PC-9 (cell line): Measurements from ENCODE around the gene HNF1A. TPM values are rescaled to one million over a fixed set of nuclear protein-coding genes. Genes with fewer than 3 reads are reported as not detected.

Source experiments
- BruUV-seq: library from RNA; stranded (reverse); fragments of 400-500 nt; replicated peaks from 2 replicates; lab custom pipeline; 2021; lab: Mats Ljungman, UMichigan
- CTCF ChIA-PET: fragments of 300-600 bp; sonication (Branson Sonifier 250); formaldehyde crosslinking; loops from one replicate; lab custom pipeline; 2022; ENCODE audit warnings: antibody characterized with exemption; lab: Charles Lee
- POLR2A ChIA-PET: fragments of 300-600 bp; sonication (Branson Sonifier 250); formaldehyde crosslinking; loops from one replicate; lab custom pipeline; 2022; ENCODE audit warnings: antibody characterized with exemption; ENCODE audit not compliant: unreplicated experiment; lab: Charles Lee
- DNase-seq, 2 experiments: peaks; one replicate each; pipeline versions ENCODE4 v3.0.0 to v3.0.0-alpha.2; 2015 to 2022; ENCODE audit warnings: mixed read lengths in 1 of 2
- H2AFZ ChIP-seq: fragments of 200-600 bp; sonication (generic); 2 replicates; pipeline ENCODE4 v1.8.1; 2017; ENCODE audit warnings: antibody characterized with exemption
- H3F3A ChIP-seq: fragments of 200-600 bp; sonication (generic); 2 replicates; pipeline ENCODE4 v1.8.1; 2017; ENCODE audit warnings: antibody characterized with exemption, mild to moderate bottlenecking, low read depth; ENCODE audit not compliant: insufficient read depth
- H3K27ac ChIP-seq: fragments of 200-600 bp; sonication (generic); 2 replicates; pipeline ENCODE4 v1.6.1; 2016; ENCODE audit warnings: mixed run types
- H3K27me3 ChIP-seq: fragments of 200-600 bp; sonication (generic); 2 replicates; pipeline ENCODE4 v1.6.1; 2016; ENCODE audit warnings: low read depth, mixed run types; ENCODE audit not compliant: insufficient read depth
- H3K36me3 ChIP-seq: fragments of 200-600 bp; sonication (generic); 2 replicates; pipeline ENCODE4 v1.6.1; 2016; ENCODE audit warnings: low read depth, mixed run types
- H3K4me1 ChIP-seq: fragments of 200-600 bp; sonication (generic); replicated peaks from 2 replicates; pipeline ENCODE4 v1.6.1; 2016; ENCODE audit warnings: mixed run types; ENCODE audit not compliant: insufficient read depth
- H3K4me2 ChIP-seq: fragments of 200-600 bp; sonication (generic); 2 replicates; pipeline ENCODE4 v1.6.1; 2017; ENCODE audit warnings: mixed run types
- H3K4me3 ChIP-seq: fragments of 200-600 bp; sonication (generic); 2 replicates; pipeline ENCODE4 v1.6.1; 2016; ENCODE audit warnings: mixed run types
- H3K79me2 ChIP-seq: fragments of 200-600 bp; sonication (generic); 2 replicates; pipeline ENCODE4 v1.6.1; 2017; ENCODE audit warnings: low read depth, mixed run types
- H3K9me2 ChIP-seq: fragments of 200-600 bp; sonication (generic); 2 replicates; pipeline ENCODE4 v1.8.1; 2017; ENCODE audit warnings: mild to moderate bottlenecking; ENCODE audit not compliant: insufficient read depth
- H3K9me3 ChIP-seq: fragments of 200-600 bp; sonication (generic); 2 replicates; pipeline ENCODE4 v1.8.1; 2016; ENCODE audit warnings: low read depth; ENCODE audit not compliant: insufficient read depth
- H4K20me1 ChIP-seq: fragments of 200-600 bp; sonication (generic); 2 replicates; pipeline ENCODE4 v1.8.1; 2017; ENCODE audit not compliant: insufficient read depth
- EZH2 ChIP-seq: fragments of 200-600 bp; sonication (generic); IDR thresholded peaks from 2 replicates; pipeline ENCODE4 v1.8.0; 2017; ENCODE audit warnings: antibody characterized with exemption, low read depth
- intact Hi-C: fragments of 100-400 bp; cut with micrococcal nuclease; formaldehyde crosslinking; loops from one replicate; pipeline ENCODE4 v1.10.0; 2022; ENCODE audit not compliant: unreplicated experiment
- total RNA-seq: library from RNA; stranded (reverse); gene quantifications from 2 replicates; pipeline ENCODE4 v1.2.3, GENCODE V29; 2021
- TF ChIP-seq, protein P1 (sequence below): fragments of 200-600 bp; sonication (generic); conservative IDR thresholded peaks from 2 replicates; pipeline ENCODE4 v1.6.1; 2017; ENCODE audit warnings: mixed run types, antibody characterized with exemption, mild to moderate bottlenecking, moderate library complexity

The HNF1A gene
- total RNA-seq, 1 experiment from 2014 or later, result not detected

DNA sequence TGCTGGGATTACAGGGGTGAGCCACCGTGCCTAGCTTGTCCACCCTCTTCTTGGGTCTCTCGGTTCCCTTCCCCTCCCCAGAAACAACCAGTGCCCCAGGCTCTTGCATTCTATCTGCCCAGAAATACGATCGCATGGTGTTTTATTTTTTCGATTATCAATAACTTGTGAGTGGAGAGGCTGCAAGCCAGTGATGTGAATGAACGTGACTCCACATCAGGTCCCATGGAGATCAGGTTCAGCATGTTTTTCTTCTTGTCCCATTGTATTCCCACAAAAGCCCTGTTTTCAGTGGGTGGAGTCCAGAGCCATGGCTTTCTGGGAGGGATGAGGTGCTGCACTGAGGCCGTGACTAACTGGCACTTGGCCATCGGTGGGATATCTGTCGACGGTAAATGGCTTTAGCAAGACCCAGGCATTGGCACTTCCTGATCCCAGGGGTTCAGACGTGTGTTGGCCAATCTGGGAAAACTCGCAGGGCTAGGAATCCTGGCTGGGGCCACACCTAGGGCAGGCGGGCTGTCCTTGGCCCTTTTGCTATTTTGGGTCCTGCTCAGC, 12.7 kb upstream of the HNF1A start:
- no peak overlapping the region for H2AFZ ChIP-seq
- ChIA-PET CTCF (no interaction called here), POLR2A (interaction anchor here (0.6 to 0.8 kb wide), 2 partner anchors 39 to 124 kb away, joined by 5 to 24 read pairs; no protein-coding TSS in a partner anchor)
- peaks cover 13% of the 10 kb centered on the region; the same call in 1 of the 2 replicates for H3F3A ChIP-seq
- DNase-seq, result peak in 1 of 2 experiments; percentile 16
- H3K27me3 ChIP-seq, result no peaks in the 10 kb centered on the region
- no peaks in the 10 kb centered on the region for H4K20me1 ChIP-seq
- H3K27ac ChIP-seq, result no peak overlapping the region
- H3K4me3 ChIP-seq, result no peak overlapping the region
- no TSS peak for BruUV-seq
- H3K36me3 ChIP-seq, result no peaks in the 10 kb centered on the region
- no peak overlapping the region for H3K4me2 ChIP-seq
- peaks cover 11% of the 10 kb centered on the region for H3K4me1 ChIP-seq
- no peak for TF ChIP-seq EZH2
- TF ChIP-seq, protein P1, sequence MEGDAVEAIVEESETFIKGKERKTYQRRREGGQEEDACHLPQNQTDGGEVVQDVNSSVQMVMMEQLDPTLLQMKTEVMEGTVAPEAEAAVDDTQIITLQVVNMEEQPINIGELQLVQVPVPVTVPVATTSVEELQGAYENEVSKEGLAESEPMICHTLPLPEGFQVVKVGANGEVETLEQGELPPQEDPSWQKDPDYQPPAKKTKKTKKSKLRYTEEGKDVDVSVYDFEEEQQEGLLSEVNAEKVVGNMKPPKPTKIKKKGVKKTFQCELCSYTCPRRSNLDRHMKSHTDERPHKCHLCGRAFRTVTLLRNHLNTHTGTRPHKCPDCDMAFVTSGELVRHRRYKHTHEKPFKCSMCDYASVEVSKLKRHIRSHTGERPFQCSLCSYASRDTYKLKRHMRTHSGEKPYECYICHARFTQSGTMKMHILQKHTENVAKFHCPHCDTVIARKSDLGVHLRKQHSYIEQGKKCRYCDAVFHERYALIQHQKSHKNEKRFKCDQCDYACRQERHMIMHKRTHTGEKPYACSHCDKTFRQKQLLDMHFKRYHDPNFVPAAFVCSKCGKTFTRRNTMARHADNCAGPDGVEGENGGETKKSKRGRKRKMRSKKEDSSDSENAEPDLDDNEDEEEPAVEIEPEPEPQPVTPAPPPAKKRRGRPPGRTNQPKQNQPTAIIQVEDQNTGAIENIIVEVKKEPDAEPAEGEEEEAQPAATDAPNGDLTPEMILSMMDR, result no peak
- intact Hi-C loops, result no loop called here
- no peaks in the 10 kb centered on the region for H3K9me2 ChIP-seq
- no peaks in the 10 kb centered on the region for H3K79me2 ChIP-seq
- H3K9me3 ChIP-seq, result no peaks in the 10 kb centered on the region

DNA sequence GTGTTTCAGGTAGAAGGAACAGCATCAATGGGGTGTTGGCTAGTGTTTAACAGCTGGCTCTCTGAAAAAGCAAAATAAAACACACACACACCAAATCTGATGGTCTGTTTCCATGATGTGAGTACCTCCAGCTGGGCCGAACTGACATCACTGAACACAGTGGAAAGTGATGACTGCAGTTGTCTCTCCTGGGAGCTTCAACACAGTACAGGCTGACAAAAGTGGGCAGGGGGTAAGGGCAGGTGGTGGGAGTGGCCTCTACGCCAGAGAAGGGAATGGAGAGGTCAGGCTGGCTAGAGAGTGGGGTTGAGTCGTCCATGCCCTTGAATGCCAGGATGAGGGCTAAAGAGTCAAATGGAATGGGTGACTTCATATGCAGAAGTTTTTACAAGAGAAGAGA, 8.0 kb upstream of the HNF1A start:
- H3K27me3 ChIP-seq, result no peaks in the 10 kb centered on the region
- no peaks in the 10 kb centered on the region for H3K9me2 ChIP-seq
- no peaks in the 10 kb centered on the region for H3K4me1 ChIP-seq
- H3K4me2 ChIP-seq, result no peak overlapping the region
- H4K20me1 ChIP-seq, result no peaks in the 10 kb centered on the region
- BruUV-seq, result no TSS peak
- H3K4me3 ChIP-seq, result no peak overlapping the region
- H3K79me2 ChIP-seq, result no peaks in the 10 kb centered on the region
- no peaks in the 10 kb centered on the region for H3K36me3 ChIP-seq
- no peaks in the 10 kb centered on the region for H3K9me3 ChIP-seq
- H3K27ac ChIP-seq, result no peak overlapping the region
- no peak for DNase-seq
- no peaks in the 10 kb centered on the region for H3F3A ChIP-seq
- ChIA-PET POLR2A (no interaction called here), CTCF (no interaction called here)
- no peak for TF ChIP-seq EZH2
- TF ChIP-seq, protein P1, result no peak
- H2AFZ ChIP-seq, result no peak overlapping the region
- intact Hi-C loops, result loop anchor here (5.0 kb wide), 4 partner anchors 193 to 388 kb away; partner anchors contain the start of genes POP5 and UNC119B

- no peaks in the 10 kb centered on the region for H3K79me2 ChIP-seq
- POLR2A ChIA-PET, result interaction anchor here (0.6 kb wide), 1 partner anchor 175 kb away, joined by 9 read pairs; no protein-coding TSS in a partner anchor
- H3K36me3 ChIP-seq, result no peaks in the 10 kb centered on the region
- no peak overlapping the region for H2AFZ ChIP-seq
- BruUV-seq, result no TSS peak
- DNase-seq, result peak; percentile 27 to 58
- H3K9me3 ChIP-seq, result no peaks in the 10 kb centered on the region
- H3K4me1 ChIP-seq, result no peaks in the 10 kb centered on the region
- CTCF ChIA-PET, result interaction anchor here (0.6 to 1.1 kb wide), 10 partner anchors 34 to 390 kb away, joined by 3 to 8 read pairs (median 4); partner anchors contain the start of gene POP5
- H3K4me2 ChIP-seq, result no peak overlapping the region
- TF ChIP-seq, protein P1, result peak; percentile 77
- no peak for TF ChIP-seq EZH2
- no peak overlapping the region for H3K4me3 ChIP-seq
- H3K27me3 ChIP-seq, result no peaks in the 10 kb centered on the region
- H3K9me2 ChIP-seq, result no peaks in the 10 kb centered on the region
- no peaks in the 10 kb centered on the region for H4K20me1 ChIP-seq
- H3K27ac ChIP-seq, result no peak overlapping the region
- intact Hi-C loops, result loop anchor here (1.0 to 5.0 kb wide), 6 partner anchors 68 to 389 kb away; partner anchors contain the start of genes POP5 and UNC119B
- no peaks in the 10 kb centered on the region for H3F3A ChIP-seq
Measured at GRCh38 chr12:120971299-120972180, 6.8 kb upstream of the HNF1A start.
